ENCODE measurements around the gene GALNT9. TPM values are rescaled to one million over a fixed set of nuclear protein-coding genes. Genes with fewer than 3 reads are reported as not detected.

Gene GALNT9
- total and polyA plus RNA-seq, 2 donors (not counting 1 experiment from before 2014, with no cell fraction given): 0.10 to 2.8 TPM

DNA sequence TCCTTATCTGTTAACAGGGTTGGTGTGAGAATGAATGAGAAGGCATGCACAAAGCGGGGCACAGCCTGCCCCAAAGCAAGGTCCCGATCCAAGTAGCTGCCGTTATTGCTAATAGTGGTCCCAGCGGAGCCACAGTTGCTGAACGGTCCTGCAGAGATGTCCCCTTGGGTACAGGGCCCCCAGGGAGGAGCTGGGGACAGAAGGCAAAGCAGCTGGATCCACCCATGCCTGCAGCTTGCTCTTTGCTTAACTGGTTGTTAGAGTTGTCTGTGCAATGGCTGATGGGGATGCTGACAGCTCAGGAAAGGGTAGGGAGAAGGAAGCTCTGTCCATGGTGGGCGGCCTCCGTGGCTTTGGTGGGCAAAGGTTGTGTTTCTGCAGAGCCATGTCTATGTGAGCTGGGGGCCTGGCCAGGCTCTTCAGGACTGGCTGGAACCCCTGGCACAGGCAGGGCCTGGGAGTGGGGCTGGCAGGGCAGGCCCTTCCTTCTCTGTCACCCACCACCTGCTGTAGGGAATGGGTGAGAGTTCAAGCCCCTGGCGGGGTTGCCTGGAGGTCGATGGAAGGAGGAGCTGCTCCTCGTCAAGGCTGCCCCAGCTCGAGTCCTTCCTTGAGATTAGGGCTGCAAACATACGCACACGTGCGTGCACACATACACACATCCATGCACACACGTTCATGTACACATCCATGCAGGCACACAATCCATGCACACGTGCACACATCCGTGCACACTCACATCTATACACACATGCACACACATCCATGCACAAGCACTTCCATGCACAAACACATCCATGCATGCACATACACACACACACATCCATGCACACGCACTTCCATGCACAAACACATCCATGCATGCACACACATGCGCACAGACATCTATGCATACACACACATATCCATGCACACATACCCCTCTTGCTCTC is 149.7 kb downstream of the GALNT9 start:
- TF ChIP-seq, protein P1, sequence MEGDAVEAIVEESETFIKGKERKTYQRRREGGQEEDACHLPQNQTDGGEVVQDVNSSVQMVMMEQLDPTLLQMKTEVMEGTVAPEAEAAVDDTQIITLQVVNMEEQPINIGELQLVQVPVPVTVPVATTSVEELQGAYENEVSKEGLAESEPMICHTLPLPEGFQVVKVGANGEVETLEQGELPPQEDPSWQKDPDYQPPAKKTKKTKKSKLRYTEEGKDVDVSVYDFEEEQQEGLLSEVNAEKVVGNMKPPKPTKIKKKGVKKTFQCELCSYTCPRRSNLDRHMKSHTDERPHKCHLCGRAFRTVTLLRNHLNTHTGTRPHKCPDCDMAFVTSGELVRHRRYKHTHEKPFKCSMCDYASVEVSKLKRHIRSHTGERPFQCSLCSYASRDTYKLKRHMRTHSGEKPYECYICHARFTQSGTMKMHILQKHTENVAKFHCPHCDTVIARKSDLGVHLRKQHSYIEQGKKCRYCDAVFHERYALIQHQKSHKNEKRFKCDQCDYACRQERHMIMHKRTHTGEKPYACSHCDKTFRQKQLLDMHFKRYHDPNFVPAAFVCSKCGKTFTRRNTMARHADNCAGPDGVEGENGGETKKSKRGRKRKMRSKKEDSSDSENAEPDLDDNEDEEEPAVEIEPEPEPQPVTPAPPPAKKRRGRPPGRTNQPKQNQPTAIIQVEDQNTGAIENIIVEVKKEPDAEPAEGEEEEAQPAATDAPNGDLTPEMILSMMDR (conservative IDR thresholded peaks at IDR 0.05 in 1 of 2, IDR thresholded peaks at IDR 0.05 in 1 of 2; ENCODE audit: low read depth in 1 of 2, low read length in 2 of 2): no peak
- no peak for TF ChIP-seq EZH2 (IDR thresholded peaks at IDR 0.05; ENCODE audit: low read length, missing control alignments)
- no peaks in the 10 kb centered on the region for H4K20me1 ChIP-seq (ENCODE audit: control insufficient read depth, extremely low read depth, insufficient read depth, low read length)
- no peaks in the 10 kb centered on the region for H3K4me1 ChIP-seq (ENCODE audit: control insufficient read depth, extremely low read depth, insufficient read depth, low read length)
- peaks cover 13% of the 10 kb centered on the region for H3K27me3 ChIP-seq (ENCODE audit: control insufficient read depth, insufficient read depth, low read length)
- no peaks in the 10 kb centered on the region for H3K36me3 ChIP-seq (ENCODE audit: control insufficient read depth, insufficient read depth, low read length)
- H3K4me2 ChIP-seq (ENCODE audit: extremely low read depth, insufficient read depth, low read length): no peak overlapping the region
- no peak overlapping the region for H3K27ac ChIP-seq (ENCODE audit: insufficient read depth, low read length)
- DNase-seq (ENCODE audit: low read depth in 2 of 2): no peak
- H3K4me3 ChIP-seq (replicated peaks in 1 of 4; ENCODE audit: control extremely low read depth in 1 of 4, insufficient read depth in 1 of 4, low read depth in 3 of 4, low read length in 4 of 4): no peak overlapping the region
- H3K79me2 ChIP-seq (ENCODE audit: control insufficient read depth, insufficient read depth, low read length): no peaks in the 10 kb centered on the region
- no peak overlapping the region for H2AFZ ChIP-seq (ENCODE audit: low read length)
- H3K9ac ChIP-seq (ENCODE audit: insufficient read depth, low read length): no peak overlapping the region
- no peaks in the 10 kb centered on the region for H3K9me3 ChIP-seq (ENCODE audit: control insufficient read depth, insufficient read depth, low read depth, low read length)

DNA sequence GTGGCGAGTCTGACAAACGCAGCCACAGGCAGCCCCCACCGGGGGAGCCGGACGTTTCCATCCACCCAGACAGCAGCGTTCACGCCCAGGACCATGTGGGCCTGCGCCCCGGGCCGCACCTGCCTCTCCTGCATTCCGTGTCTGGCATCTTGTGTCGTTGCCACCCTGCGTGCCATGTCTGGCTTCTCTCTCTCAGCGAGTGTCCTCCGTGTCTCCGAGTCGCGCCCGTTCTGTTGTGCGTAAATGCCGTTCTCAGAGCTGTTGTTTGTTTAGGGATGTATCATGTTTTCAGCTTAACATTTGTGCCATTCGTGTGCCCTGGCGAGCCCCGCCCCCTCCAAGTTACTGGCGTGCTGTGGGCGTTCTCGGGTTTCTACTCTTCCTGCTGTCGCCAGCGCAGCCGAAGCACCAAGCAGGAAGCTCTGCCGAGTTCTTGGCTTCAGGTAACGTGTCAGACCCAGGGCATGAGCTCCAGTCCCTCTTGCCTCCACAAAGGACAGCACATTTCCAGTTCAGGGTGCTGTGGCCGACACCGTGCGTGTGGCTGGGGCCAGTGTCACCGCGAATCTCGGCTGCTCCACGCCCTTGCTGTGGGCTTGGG is 150.5 kb downstream of the GALNT9 start:
- Histone ChIP-seq H3K36me3 (ENCODE audit: control insufficient read depth, insufficient read depth, low read length) (no peaks in the 10 kb centered on the region), H3K27me3 (ENCODE audit: control insufficient read depth, insufficient read depth, low read length) (peaks cover 13% of the 10 kb centered on the region), H3K4me2 (ENCODE audit: extremely low read depth, insufficient read depth, low read length) (no peak overlapping the region), H3K4me1 (ENCODE audit: control insufficient read depth, extremely low read depth, insufficient read depth, low read length) (no peaks in the 10 kb centered on the region), H3K4me3 (replicated peaks in 1 of 4; ENCODE audit: control extremely low read depth in 1 of 4, insufficient read depth in 1 of 4, low read depth in 3 of 4, low read length in 4 of 4) (no peak overlapping the region), H3K79me2 (ENCODE audit: control insufficient read depth, insufficient read depth, low read length) (no peaks in the 10 kb centered on the region), H3K9ac (ENCODE audit: insufficient read depth, low read length) (no peak overlapping the region), H2AFZ (ENCODE audit: low read length) (no peak overlapping the region), H4K20me1 (ENCODE audit: control insufficient read depth, extremely low read depth, insufficient read depth, low read length) (no peaks in the 10 kb centered on the region), H3K9me3 (ENCODE audit: control insufficient read depth, insufficient read depth, low read depth, low read length) (no peaks in the 10 kb centered on the region), H3K27ac (ENCODE audit: insufficient read depth, low read length) (no peak overlapping the region)
- no peak for DNase-seq (ENCODE audit: low read depth in 2 of 2)
- no peak for TF ChIP-seq EZH2 (IDR thresholded peaks at IDR 0.05; ENCODE audit: low read length, missing control alignments)
- TF ChIP-seq, protein P1 (conservative IDR thresholded peaks at IDR 0.05 in 1 of 2, IDR thresholded peaks at IDR 0.05 in 1 of 2; ENCODE audit: low read depth in 1 of 2, low read length in 2 of 2): no peak

DNA sequence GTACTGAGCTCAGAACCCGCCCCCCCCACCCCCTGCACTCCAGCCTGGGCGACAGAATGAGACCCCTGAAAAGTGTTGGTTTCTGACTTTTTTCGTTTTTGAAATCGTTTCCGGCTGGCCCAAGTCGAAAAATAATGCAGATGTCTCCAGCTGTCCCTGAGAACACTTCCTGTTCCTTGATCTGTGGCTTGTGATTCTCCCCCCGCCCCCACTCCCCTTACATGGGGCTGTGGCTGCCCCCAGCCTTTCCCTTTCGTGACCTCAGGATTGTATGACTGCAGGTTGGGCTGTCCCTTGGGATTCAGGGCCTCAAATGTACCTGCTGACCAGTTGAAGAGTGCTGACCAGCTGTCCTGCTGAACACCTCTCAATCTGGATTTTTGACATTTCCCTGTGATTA is 151.1 kb downstream of the GALNT9 start:
- H3K27me3 ChIP-seq (ENCODE audit: control insufficient read depth, insufficient read depth, low read length): peaks cover 13% of the 10 kb centered on the region
- no peak overlapping the region for H3K9ac ChIP-seq (ENCODE audit: insufficient read depth, low read length)

More for the DNA sequence above, 151.1 kb downstream of the GALNT9 start:
- TF ChIP-seq, protein P1 (conservative IDR thresholded peaks at IDR 0.05 in 1 of 2, IDR thresholded peaks at IDR 0.05 in 1 of 2; ENCODE audit: low read depth in 1 of 2, low read length in 2 of 2): no peak
- TF ChIP-seq EZH2 (IDR thresholded peaks at IDR 0.05; ENCODE audit: low read length, missing control alignments): no peak
- Histone ChIP-seq H3K36me3 (ENCODE audit: control insufficient read depth, insufficient read depth, low read length) (no peaks in the 10 kb centered on the region), H3K4me3 (replicated peaks in 1 of 4; ENCODE audit: control extremely low read depth in 1 of 4, insufficient read depth in 1 of 4, low read depth in 3 of 4, low read length in 4 of 4) (no peak overlapping the region), H4K20me1 (ENCODE audit: control insufficient read depth, extremely low read depth, insufficient read depth, low read length) (no peaks in the 10 kb centered on the region), H3K4me2 (ENCODE audit: extremely low read depth, insufficient read depth, low read length) (no peak overlapping the region), H3K9me3 (ENCODE audit: control insufficient read depth, insufficient read depth, low read depth, low read length) (no peaks in the 10 kb centered on the region), H3K4me1 (ENCODE audit: control insufficient read depth, extremely low read depth, insufficient read depth, low read length) (no peaks in the 10 kb centered on the region), H3K27ac (ENCODE audit: insufficient read depth, low read length) (no peak overlapping the region), H3K79me2 (ENCODE audit: control insufficient read depth, insufficient read depth, low read length) (no peaks in the 10 kb centered on the region), H2AFZ (ENCODE audit: low read length) (no peak overlapping the region)
- no peak for DNase-seq (ENCODE audit: low read depth in 2 of 2)
